Activated CD8-positive, alpha-beta T cell treated with anti-CD3 and anti-CD28 coated beads for 36 hours (primary cell): ENCODE results near the gene CEP295NL. TPM values are rescaled to one million over a fixed set of nuclear protein-coding genes. Genes with fewer than 3 reads are reported as not detected.

Source experiments
- ATAC-seq: fragments of 200-7000 bp; cut with Tn5 transposase; one replicate; pipeline ENCODE4 v1.10.0; 2021; ENCODE audit warnings: mild to moderate bottlenecking, moderate library complexity
- CTCF ChIA-PET: fragments of 350-600 bp; sonication (Branson Sonifier 250); formaldehyde crosslinking; loops from one replicate; lab custom pipeline; 2021; ENCODE audit warnings: antibody characterized with exemption; lab: Charles Lee
- POLR2A ChIA-PET: fragments of 350-600 bp; sonication (Branson Sonifier 250); formaldehyde crosslinking; loops from one replicate; lab custom pipeline; 2021; ENCODE audit warnings: antibody characterized with exemption; lab: Charles Lee
- DNase-seq: peaks from one replicate; pipeline ENCODE4 v3.0.0-alpha.2; 2020
- H3K27ac Mint-ChIP-seq: one replicate; pipeline ENCODE4 v1.8.0; 2021; ENCODE audit warnings: mild to moderate bottlenecking, mixed read lengths
- H3K27me3 Mint-ChIP-seq: one replicate; pipeline ENCODE4 v1.8.0; 2021; ENCODE audit warnings: mixed read lengths
- H3K36me3 Mint-ChIP-seq: one replicate; pipeline ENCODE4 v1.8.0; 2021; ENCODE audit warnings: low read depth, mixed read lengths
- H3K4me1 Mint-ChIP-seq: one replicate; pipeline ENCODE4 v1.8.0; 2021; ENCODE audit warnings: low read depth, mixed read lengths
- H3K4me3 Mint-ChIP-seq: one replicate; pipeline ENCODE4 v1.8.0; 2021; ENCODE audit warnings: mild to moderate bottlenecking, moderate library complexity, mixed read lengths
- H3K9me3 Mint-ChIP-seq: one replicate; pipeline ENCODE4 v1.8.0; 2021; ENCODE audit warnings: mixed read lengths
- CTCF ChIP-seq: fragments of 200-600 bp; IDR thresholded peaks from one replicate; pipeline ENCODE4 v1.8.0; 2022; ENCODE audit warnings: antibody characterized with exemption, mild to moderate bottlenecking
- intact Hi-C: fragments of 100-400 bp; cut with micrococcal nuclease; formaldehyde crosslinking; loops from one replicate; pipeline ENCODE4 v1.10.0; 2022
- total RNA-seq, 2 experiments: library from RNA; stranded (reverse); gene quantifications; one replicate each; pipeline ENCODE4 v1.2.3, GENCODE V29; 2021

CEP295NL gene
- total RNA-seq, 2 experiments from 2014 or later, result 0.18 TPM; not detected in 1

- CTCF ChIA-PET, result interaction anchor here (0.6 to 3.5 kb wide), 35 partner anchors 11 to 444 kb away, joined by 3 to 39 read pairs (median 4); partner anchors contain the start of gene CEP295NL
- H3K36me3 Mint-ChIP-seq, result no peaks in the 10 kb centered on the region
- intact Hi-C loops, result loop anchor here (5.0 kb wide), 1 partner anchor 106 kb away; no protein-coding TSS in a partner anchor
- peak; percentile 69 for DNase-seq
- no peak overlapping the region for H3K4me3 Mint-ChIP-seq
- no peaks in the 10 kb centered on the region for H3K9me3 Mint-ChIP-seq
- no peaks in the 10 kb centered on the region for H3K4me1 Mint-ChIP-seq
- ATAC-seq, result peak; percentile 86
- TF ChIP-seq CTCF, result peak; percentile 94
- no peak overlapping the region for H3K27ac Mint-ChIP-seq
- H3K27me3 Mint-ChIP-seq, result no peaks in the 10 kb centered on the region
- POLR2A ChIA-PET, result interaction anchor here (0.6 kb wide), 1 partner anchor 62 kb away, joined by 4 read pairs; no protein-coding TSS in a partner anchor
Observed at GRCh38 chr17:78865682-78866390, 37.2 kb downstream of the CEP295NL start.

- no peak for TF ChIP-seq CTCF
- no peak for DNase-seq
- H3K27me3 Mint-ChIP-seq, result no peaks in the 10 kb centered on the region
- POLR2A ChIA-PET, result interaction anchor here (0.9 kb wide), 1 partner anchor 21 kb away, joined by 4 read pairs; no protein-coding TSS in a partner anchor
- intact Hi-C loops, result no loop called here
- no peak overlapping the region for H3K27ac Mint-ChIP-seq
- CTCF ChIA-PET, result interaction anchor here (1.0 to 3.5 kb wide), 4 partner anchors 12 to 442 kb away, joined by 3 to 39 read pairs (median 6); no protein-coding TSS in a partner anchor
- no peaks in the 10 kb centered on the region for H3K9me3 Mint-ChIP-seq
- H3K4me3 Mint-ChIP-seq, result no peak overlapping the region
- H3K36me3 Mint-ChIP-seq, result no peaks in the 10 kb centered on the region
- H3K4me1 Mint-ChIP-seq, result no peaks in the 10 kb centered on the region
- ATAC-seq, result no peak
Observed at GRCh38 chr17:78864117-78864516, 38.9 kb downstream of the CEP295NL start.

GRCh38 chr17:78862073-78863023, 40.7 kb downstream of the CEP295NL start:
- Mint-ChIP-seq H3K9me3 (no peaks in the 10 kb centered on the region), H3K4me1 (no peaks in the 10 kb centered on the region), H3K27ac (no peak overlapping the region), H3K27me3 (no peaks in the 10 kb centered on the region), H3K4me3 (no peak overlapping the region), H3K36me3 (no peaks in the 10 kb centered on the region)
- intact Hi-C loops, result no loop called here
- DNase-seq, result no peak
- CTCF ChIA-PET, result no interaction called here
- TF ChIP-seq CTCF, result no peak
- ATAC-seq, result no peak
- POLR2A ChIA-PET, result no interaction called here

GRCh38 chr17:78861229-78861628, 41.8 kb downstream of the CEP295NL start:
- no peak for ATAC-seq
- ChIA-PET CTCF (no interaction called here), POLR2A (no interaction called here)
- Mint-ChIP-seq H3K9me3 (no peaks in the 10 kb centered on the region), H3K36me3 (no peaks in the 10 kb centered on the region), H3K4me3 (no peak overlapping the region), H3K27ac (no peak overlapping the region), H3K27me3 (no peaks in the 10 kb centered on the region), H3K4me1 (no peaks in the 10 kb centered on the region)
- intact Hi-C loops, result no loop called here
- no peak for DNase-seq
- no peak for TF ChIP-seq CTCF
